Epithelial cell of proximal tubule (primary cell): ENCODE results near the gene CIITA. TPM values are rescaled to one million over a fixed set of nuclear protein-coding genes. Genes with fewer than 3 reads are reported as not detected.

ENCODE experiments used
- DNase-seq: peaks from one replicate; pipeline ENCODE4 v3.0.0-alpha.2; 2011; ENCODE audit warnings: low read depth
- H3K4me3 ChIP-seq: 2 replicates; pipeline ENCODE4 v1.5.1; 2011; ENCODE audit warnings: low read depth, mild to moderate bottlenecking, low read length
- CTCF ChIP-seq: conservative IDR thresholded peaks from 2 replicates; pipeline ENCODE4 v1.5.1; 2012; ENCODE audit warnings: low read depth, mild to moderate bottlenecking, low read length
- total RNA-seq: library from RNA; depleted of rRNA; stranded (reverse); fragments of >200 nt; gene quantifications from 2 replicates; pipeline ENCODE4 v1.2.3, GENCODE V29; 2015

Gene CIITA
- total RNA-seq, 1 donor from 2014 or later, result not detected

GRCh38 chr16:10906482-10906881 is 29.5 kb downstream of the CIITA start:
- TF ChIP-seq CTCF, result no peak
- no peak overlapping the region for H3K4me3 ChIP-seq
- DNase-seq, result no peak

- TF ChIP-seq CTCF, result no peak
- no peak for DNase-seq
- no peak overlapping the region for H3K4me3 ChIP-seq
Observed at GRCh38 chr16:10906914-10907756, 30.1 kb downstream of the CIITA start.

GRCh38 chr16:10907757-10908045 is 30.7 kb downstream of the CIITA start:
- TF ChIP-seq CTCF, result no peak
- DNase-seq, result no peak
- no peak overlapping the region for H3K4me3 ChIP-seq

- H3K4me3 ChIP-seq, result no peak overlapping the region
- no peak for DNase-seq
- TF ChIP-seq CTCF, result no peak
Observed at GRCh38 chr16:10911267-10911666, 34.3 kb downstream of the CIITA start.

GRCh38 chr16:10916534-10916933 is 39.5 kb downstream of the CIITA start:
- DNase-seq, result no peak
- no peak overlapping the region for H3K4me3 ChIP-seq
- no peak for TF ChIP-seq CTCF

GRCh38 chr16:10918294-10919002 is 41.4 kb downstream of the CIITA start:
- DNase-seq, result peak; percentile 57
- TF ChIP-seq CTCF, result peak; percentile 99
- peak overlapping the region; percentile 1 for H3K4me3 ChIP-seq
